GM12878 (cell line): ENCODE measurements around the gene SMPD2. TPM values are rescaled to one million over a fixed set of nuclear protein-coding genes. Genes with fewer than 3 reads are reported as not detected.

Experiments
- ATAC-seq: fragments of 200-7000 bp; cut with Tn5 transposase; 3 replicates; pipeline ENCODE4 v1.9.1; 2020; ENCODE audit warnings: mild to moderate bottlenecking, moderate library complexity
- BruUV-seq: library from RNA; stranded (reverse); fragments of 400-500 nt; replicated peaks from 2 replicates; lab custom pipeline; 2021; lab: Mats Ljungman, UMichigan
- CTCF ChIA-PET: fragments of 300-600 bp; sonication (Branson Sonifier 250); formaldehyde crosslinking; extraction: SDS; loops from one replicate; lab custom pipeline; 2021; ENCODE audit warnings: inconsistent platforms; lab: Yijun Ruan, JAX
- POLR2A ChIA-PET: fragments of 350-600 bp; formaldehyde crosslinking; extraction: SDS; loops from one replicate; lab custom pipeline; 2021; ENCODE audit warnings: inconsistent platforms; lab: Charles Lee
- RAD21 ChIA-PET: fragments of 300-600 bp; sonication (Branson Sonifier 250); formaldehyde crosslinking; loops from one replicate; lab custom pipeline; 2023; ENCODE audit warnings: antibody characterized with exemption; ENCODE audit not compliant: unreplicated experiment; lab: Charles Lee
- SMC1A ChIA-PET: fragments of 300-600 bp; sonication (Branson Sonifier 250); formaldehyde crosslinking; loops from one replicate; lab custom pipeline; 2023; ENCODE audit not compliant: unreplicated experiment, uncharacterized antibody; lab: Charles Lee
- DNase-seq: peaks from one replicate; pipeline ENCODE4 v3.0.0-alpha.2; 2011; ENCODE audit warnings: low read depth, low spot score
- FAIRE-seq: peaks from 3 replicates; lab custom pipeline; 2011; peaks lifted over from hg19 to GRCh38; lab: Jason Lieb, UNC
- H2AFZ ChIP-seq: 2 replicates; pipeline ENCODE4 v1.6.0; 2011; ENCODE audit warnings: low read depth, low read length, control low read depth; ENCODE audit not compliant: control insufficient read depth
- H3K27ac ChIP-seq: 2 replicates; pipeline ENCODE4 v1.5.1; 2011; ENCODE audit warnings: control low read depth; ENCODE audit not compliant: control insufficient read depth, insufficient read depth
- H3K27me3 ChIP-seq, 2 experiments: replicated peaks in 1 of 2; 2 replicates each; pipeline versions ENCODE4 v1.6.0 to v1.6.1; 2011; ENCODE audit warnings: low read length in 1 of 2; ENCODE audit not compliant: control insufficient read depth in 2 of 2, insufficient read depth in 2 of 2
- H3K36me3 ChIP-seq, 2 experiments: 2 replicates each; pipeline ENCODE4 v1.5.1; 2011; ENCODE audit warnings: low read length in 1 of 2; ENCODE audit not compliant: control insufficient read depth in 2 of 2, insufficient read depth in 2 of 2
- H3K4me1 ChIP-seq: 2 replicates; pipeline ENCODE4 v1.6.1; 2011; ENCODE audit warnings: mild to moderate bottlenecking, low read length, moderate library complexity, mixed read lengths; ENCODE audit not compliant: control insufficient read depth, insufficient read depth
- H3K4me2 ChIP-seq: 2 replicates; pipeline ENCODE4 v1.6.0; 2011; ENCODE audit warnings: control low read depth; ENCODE audit not compliant: control insufficient read depth, insufficient read depth
- H3K4me3 ChIP-seq: fragments of 200-600 bp; sonication (generic); 2 replicates; pipeline ENCODE4 v1.5.1; 2016
- H3K79me2 ChIP-seq: 2 replicates; pipeline ENCODE4 v1.6.0; 2011; ENCODE audit warnings: low read length; ENCODE audit not compliant: control insufficient read depth, insufficient read depth
- H3K9ac ChIP-seq: 2 replicates; pipeline ENCODE4 v1.8.0; 2011; ENCODE audit warnings: low read length, control low read depth, mixed read lengths; ENCODE audit not compliant: control insufficient read depth, insufficient read depth
- H3K9me3 ChIP-seq: replicated peaks from 3 replicates; pipeline ENCODE4 v1.5.1; 2011; ENCODE audit warnings: mild to moderate bottlenecking, low read length; ENCODE audit not compliant: control insufficient read depth, insufficient read depth
- H4K20me1 ChIP-seq: 2 replicates; pipeline ENCODE4 v1.6.0; 2011; ENCODE audit not compliant: control insufficient read depth, insufficient read depth
- BCL11A ChIP-seq: IDR thresholded peaks from 2 replicates; pipeline ENCODE4 v1.6.1; 2011; ENCODE audit warnings: low read depth, low read length
- BCLAF1 ChIP-seq: fragments of 450-650 bp; IDR thresholded peaks from 2 replicates; pipeline ENCODE4 v1.6.1; 2017; ENCODE audit warnings: antibody characterized with exemption, mild to moderate bottlenecking, moderate library complexity
- BHLHE40 ChIP-seq, 2 experiments: fragments of 450-650 bp in 1 of 2; IDR thresholded peaks; 2 replicates each; pipeline ENCODE4 v1.6.1; 2011 to 2017; ENCODE audit warnings: low read depth in 2 of 2, borderline replicate concordance in 1 of 2, improper control_type of control experiment in 1 of 2, low read length in 1 of 2, mild to moderate bottlenecking in 1 of 2
- CHD4 ChIP-seq: fragments of 200-600 bp; sonication (generic); IDR thresholded peaks from 2 replicates; pipeline ENCODE4 v1.6.1; 2016; ENCODE audit warnings: mild to moderate bottlenecking
- DPF2 ChIP-seq: fragments of 450-650 bp; IDR thresholded peaks from 2 replicates; pipeline ENCODE4 v1.6.1; 2017; ENCODE audit warnings: mild to moderate bottlenecking
- EP300 ChIP-seq, 2 experiments: fragments of 150-350 bp in 1 of 2; IDR thresholded peaks; 2 replicates each; pipeline ENCODE4 v1.6.1; 2011 to 2012; ENCODE audit warnings: low read depth in 2 of 2, low read length in 2 of 2, borderline replicate concordance in 1 of 2, improper control_type of control experiment in 1 of 2, inconsistent platforms in 1 of 2; ENCODE audit not compliant: control insufficient read depth in 1 of 2
- FOXK2 ChIP-seq: fragments of 450-650 bp; IDR thresholded peaks from 2 replicates; pipeline ENCODE4 v1.6.1; 2017; ENCODE audit warnings: mild to moderate bottlenecking, moderate library complexity
- IKZF2 ChIP-seq, 2 experiments: fragments of 450-650 bp; IDR thresholded peaks; 2 replicates each; pipeline ENCODE4 v1.6.1; 2017; ENCODE audit warnings: mild to moderate bottlenecking in 2 of 2, moderate library complexity in 2 of 2
- NFIC ChIP-seq: IDR thresholded peaks from 2 replicates; pipeline ENCODE4 v1.6.1; 2012; ENCODE audit warnings: low read depth, mild to moderate bottlenecking, inconsistent platforms, low read length, moderate library complexity
- NKRF ChIP-seq: fragments of 450-650 bp; conservative IDR thresholded peaks from 2 replicates; pipeline ENCODE4 v1.6.1; 2017; ENCODE audit warnings: mild to moderate bottlenecking, moderate library complexity
- NR2C1 ChIP-seq: fragments of 450-650 bp; IDR thresholded peaks from 2 replicates; pipeline ENCODE4 v1.6.1; 2017; ENCODE audit warnings: antibody characterized with exemption, mild to moderate bottlenecking, moderate library complexity
- POLR2AphosphoS2 ChIP-seq: IDR thresholded peaks from 2 replicates; pipeline ENCODE4 v1.6.1; 2011; ENCODE audit warnings: low read depth, mild to moderate bottlenecking, low read length, improper control_type of control experiment, moderate library complexity
- POLR2AphosphoS5 ChIP-seq: IDR thresholded peaks from 2 replicates; pipeline ENCODE4 v1.6.1; 2011; ENCODE audit warnings: mild to moderate bottlenecking, low read length, inconsistent platforms
- RFX5 ChIP-seq: IDR thresholded peaks from 2 replicates; pipeline ENCODE4 v1.6.1; 2011; ENCODE audit warnings: low read depth, low read length, improper control_type of control experiment
- SKIL ChIP-seq: fragments of 450-650 bp; IDR thresholded peaks from 2 replicates; pipeline ENCODE4 v1.6.1; 2017; ENCODE audit warnings: mild to moderate bottlenecking, low read depth, inconsistent platforms; ENCODE audit not compliant: poor library complexity, severe bottlenecking
- TCF12 ChIP-seq: IDR thresholded peaks from 2 replicates; pipeline ENCODE4 v1.6.1; 2011; ENCODE audit warnings: low read depth, mild to moderate bottlenecking, low read length
- WRNIP1 ChIP-seq: IDR thresholded peaks from 2 replicates; pipeline ENCODE4 v1.6.1; 2011; ENCODE audit warnings: low read depth, low read length, improper control_type of control experiment, borderline replicate concordance
- WGBS: methylation state at CpG from one replicate; pipeline ENCODE4 v1.1.6; 2016; ENCODE audit warnings: low lambda C conversion rate; ENCODE audit not compliant: insufficient replicate concordance, insufficient coverage; ENCODE audit errors: missing lambda C conversion rate; 5-methylcytosine and 5-hydroxymethylcytosine counted together
- in situ Hi-C: fragments of 300-500 bp; cut with MboI; formaldehyde crosslinking; loops from 9 replicates; pipeline ENCODE4 v1.14.3; 2018; ENCODE audit warnings: mixed read lengths
- intact Hi-C: fragments of 100-400 bp; cut with micrococcal nuclease; formaldehyde crosslinking; loops from one replicate; pipeline ENCODE4 v1.14.2; 2022; ENCODE audit not compliant: unreplicated experiment
- polyA plus RNA-seq, 11 experiments: library from polyadenylated mRNA; depleted of rRNA in 4 of 11; unstranded in 6 of 11; stranded (reverse) in 5 of 11; fragments of >200 nt; fragmentation: Nextera tagmentation in 4 of 11; fragmentation: Illumina TruSeq in 1 of 11; extraction: Ambion mirVana in 4 of 11; extraction: Trizol in 1 of 11; gene quantifications; 1 replicate in 1 of 11; 2 replicates in 10 of 11; pipeline versions ENCODE4 v1.2.1 to v1.2.3, GENCODE V29; 2011 to 2016; ENCODE audit warnings: inconsistent platforms in 2 of 11, missing spikeins in 2 of 11, low read depth in 1 of 11
- total RNA-seq, 4 experiments: library from RNA; depleted of rRNA in 3 of 4; stranded (reverse); fragments of >200 nt in 3 of 4; fragmentation: Illumina TruSeq in 1 of 4; extraction: Trizol in 1 of 4; gene quantifications; 2 replicates each; pipeline versions ENCODE4 v1.2.1 to v1.2.3, GENCODE V29; 2013 to 2021

Gene SMPD2
- total and polyA plus RNA-seq, 10 of the 15 experiments (the other 5 are each of a cell fraction or from before 2014, with no cell fraction given), result 0.06 to 15.4 (median 9.7) TPM

- FAIRE-seq (no peak), DNase-seq (no peak), ATAC-seq (no peak)
- SMC1A ChIA-PET, result interaction anchor here (0.8 to 10.1 kb wide), 4 partner anchors 11 to 70 kb away, joined by 3 to 148 read pairs (median 21); partner anchors contain the start of genes CD164, PPIL6, SMPD2 and ZBTB24
- no TSS peak for BruUV-seq
- CTCF ChIA-PET, result interaction anchor here (1.8 to 3.9 kb wide), 3 partner anchors 10 to 69 kb away, joined by 9 to 30 read pairs (median 13); no protein-coding TSS in a partner anchor
- WGBS, result 100% methylated on average over 2 of the region's 2 CpGs
- intact Hi-C loops, result no loop called here
- Histone ChIP-seq H2AFZ (no peak overlapping the region), H4K20me1 (no peaks in the 10 kb centered on the region), H3K79me2 (peaks cover 48% of the 10 kb centered on the region), H3K9me3 (no peaks in the 10 kb centered on the region), H3K4me3 (no peak overlapping the region), H3K36me3 (peaks cover 3 to 10% of the 10 kb centered on the region in 2 experiments; a peak in 3 of 4 replicates), H3K9ac (no peak overlapping the region), H3K4me2 (peak overlapping the region; percentile 98), H3K27me3 (no peaks in the 10 kb centered on the region), H3K27ac (no peak overlapping the region), H3K4me1 (peaks cover 41% of the 10 kb centered on the region)
- RAD21 ChIA-PET, result interaction anchor here (1.2 to 10.1 kb wide), 4 partner anchors 12 to 75 kb away, joined by 3 to 97 read pairs (median 15); partner anchors contain the start of genes CD164, PPIL6, SMPD2 and ZBTB24
- POLR2A ChIA-PET, result interaction anchor here (7.1 to 13.1 kb wide), 2 partner anchors 10 to 29 kb away, joined by 74 to 132 read pairs; partner anchors contain the start of genes PPIL6, SMPD2 and ZBTB24
- in situ Hi-C loops, result no loop called here
- TF ChIP-seq SKIL, result no peak
- TF ChIP-seq CHD4, result no peak
- TF ChIP-seq WRNIP1, result no peak
- no peak for TF ChIP-seq POLR2AphosphoS5
- TF ChIP-seq RFX5, result no peak
- TF ChIP-seq POLR2AphosphoS2, result no peak
- no peak for TF ChIP-seq FOXK2
- no peak for TF ChIP-seq NFIC
- TF ChIP-seq EP300 (IDR thresholded peaks at IDR 0.05; ENCODE audit: borderline replicate concordance in 1 of 2, control insufficient read depth in 1 of 2, low read depth in 2 of 2, low read length in 2 of 2), result no peak
- TF ChIP-seq BCLAF1, result no peak
- TF ChIP-seq DPF2, result no peak
- TF ChIP-seq NR2C1, result no peak
- no peak for TF ChIP-seq IKZF2 (IDR thresholded peaks at IDR 0.05)
- TF ChIP-seq NKRF, result no peak
- TF ChIP-seq BCL11A, result no peak
- no peak for TF ChIP-seq BHLHE40 (IDR thresholded peaks at IDR 0.05; ENCODE audit: borderline replicate concordance in 1 of 2, low read depth in 2 of 2, low read length in 1 of 2)
- no peak for TF ChIP-seq TCF12
These were observed 12.6 kb downstream of the SMPD2 start for GRCh38 chr6:109453156-109453555.
